Esophagus squamous epithelium (tissue), 4 donors: ENCODE results near the gene AMY2A.

Source experiments
- CTCF ChIP-seq, 6 experiments: fragments of 450-650 bp in 4 of 6; fragments of 200-600 bp in 2 of 6; sonication (generic) in 2 of 6; IDR thresholded peaks; one replicate each; pipeline ENCODE4 v1.5.1; 2016 to 2019; ENCODE audit warnings: antibody characterized with exemption in 6 of 6, mild to moderate bottlenecking in 4 of 6, moderate library complexity in 4 of 6
- POLR2A ChIP-seq, 4 donors: fragments of 450-650 bp; IDR thresholded peaks; one replicate each; pipeline ENCODE4 v1.6.1; 2017; ENCODE audit warnings: antibody characterized with exemption in 4 of 4, mild to moderate bottlenecking in 4 of 4, moderate library complexity in 3 of 4

DNA sequence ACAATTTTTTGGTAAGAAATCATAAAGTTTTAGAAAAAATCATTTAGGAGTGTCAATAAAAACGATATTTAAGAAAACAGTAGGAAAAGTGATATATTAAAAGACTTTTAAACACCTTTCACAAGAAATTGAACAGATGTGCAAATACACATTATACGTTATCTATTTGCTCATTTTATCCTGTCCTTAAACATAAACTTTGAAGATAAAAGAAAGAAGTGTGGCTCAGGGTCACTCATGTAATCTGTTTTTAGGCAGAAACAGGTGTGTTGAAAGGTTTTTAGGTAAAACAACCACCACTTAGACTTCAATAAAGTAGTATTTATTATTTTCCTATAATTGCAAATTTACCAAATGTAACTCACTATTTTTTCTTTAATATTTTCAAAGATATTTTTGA, 32.7 kb upstream of the AMY2A start:
- TF ChIP-seq CTCF (IDR thresholded peaks at IDR 0.05) (no peak), POLR2A (IDR thresholded peaks at IDR 0.05) (no peak)
